ENCODE results near the gene PALM2AKAP2.

The PALM2AKAP2 gene

DNA sequence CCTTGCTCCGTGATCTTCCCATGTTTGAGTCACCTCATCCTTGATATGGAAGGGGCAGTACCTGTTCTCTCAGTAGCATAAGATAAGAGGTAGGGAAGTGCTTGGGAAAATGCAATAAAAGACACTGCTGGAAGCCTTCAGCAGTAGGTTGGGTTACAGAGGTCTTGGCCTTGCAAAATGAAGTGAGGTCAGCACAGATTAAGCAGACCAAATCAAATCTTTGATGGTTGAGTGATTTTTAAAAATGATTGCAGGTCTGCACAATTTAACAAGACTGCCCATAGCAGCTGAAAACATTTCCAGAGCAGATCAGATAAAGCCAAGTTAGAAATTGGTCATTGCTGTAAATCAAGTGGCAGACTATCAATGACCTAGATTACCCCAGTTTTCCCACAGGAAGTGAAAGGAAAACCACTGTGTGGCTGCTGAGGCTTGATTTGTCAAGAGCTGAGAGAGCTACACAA, 32.9 kb downstream of the PALM2AKAP2 start:
- H3K27me3 ChIP-seq (ENCODE audit: control insufficient read depth in 1 of 2, insufficient read depth in 1 of 2, low read length in 2 of 2) = no peaks in the 10 kb centered on the region
- H4K91ac ChIP-seq (ENCODE audit: low read length) = no peak overlapping the region
- H3K9ac ChIP-seq (ENCODE audit: low read length) = no peak overlapping the region
- H3K27ac ChIP-seq (ENCODE audit: low read length, poor library complexity, severe bottlenecking) = peak overlapping the region; percentile 31
- no peak overlapping the region for H2BK120ac ChIP-seq (ENCODE audit: low read depth, low read length)
- H3K4ac ChIP-seq (ENCODE audit: low read depth in 1 of 2, low read length in 2 of 2) = no peak overlapping the region
- H3K4me1 ChIP-seq (ENCODE audit: control insufficient read depth, insufficient read depth, low read depth, low read length) = peaks cover 12% of the 10 kb centered on the region
- 94% methylated on average over 1 of the region's 1 CpG for WGBS
- no peak overlapping the region for H2BK5ac ChIP-seq (ENCODE audit: low read depth, low read length, poor library complexity, severe bottlenecking)
- peak; percentile 46 for DNase-seq
- no peak overlapping the region for H3K18ac ChIP-seq (ENCODE audit: low read depth in 1 of 2, low read length in 2 of 2)
- peaks cover 25% of the 10 kb centered on the region for H3K79me1 ChIP-seq (replicated peaks; ENCODE audit: low read length, poor library complexity, severe bottlenecking)
- no peak overlapping the region for H3K23ac ChIP-seq (ENCODE audit: low read length in 2 of 2)
- H3K36me3 ChIP-seq (ENCODE audit: control insufficient read depth in 1 of 2, insufficient read depth in 2 of 2, low read depth in 1 of 2, low read length in 2 of 2) = peaks cover 0 to 5% of the 10 kb centered on the region in 2 experiments
- no peak overlapping the region for H2BK15ac ChIP-seq (ENCODE audit: low read depth, poor library complexity, severe bottlenecking)
- H4K8ac ChIP-seq (ENCODE audit: low read length) = no peak overlapping the region
- H3K4me2 ChIP-seq (ENCODE audit: low read length, poor library complexity, severe bottlenecking) = no peak overlapping the region
- H2AFZ ChIP-seq (ENCODE audit: low read depth, low read length) = no peak overlapping the region
- H3K14ac ChIP-seq (ENCODE audit: low read length in 2 of 2) = no peak overlapping the region
- H2AK5ac ChIP-seq (ENCODE audit: low read length, severe bottlenecking) = no peak overlapping the region
- no peak overlapping the region for H2BK12ac ChIP-seq (ENCODE audit: low read length in 2 of 2)
- no peaks in the 10 kb centered on the region for H3K9me3 ChIP-seq (ENCODE audit: control insufficient read depth, low read length)
- H3K4me3 ChIP-seq (ENCODE audit: insufficient read depth in 1 of 2, low read depth in 1 of 2, low read length in 2 of 2) = no peak overlapping the region

DNA sequence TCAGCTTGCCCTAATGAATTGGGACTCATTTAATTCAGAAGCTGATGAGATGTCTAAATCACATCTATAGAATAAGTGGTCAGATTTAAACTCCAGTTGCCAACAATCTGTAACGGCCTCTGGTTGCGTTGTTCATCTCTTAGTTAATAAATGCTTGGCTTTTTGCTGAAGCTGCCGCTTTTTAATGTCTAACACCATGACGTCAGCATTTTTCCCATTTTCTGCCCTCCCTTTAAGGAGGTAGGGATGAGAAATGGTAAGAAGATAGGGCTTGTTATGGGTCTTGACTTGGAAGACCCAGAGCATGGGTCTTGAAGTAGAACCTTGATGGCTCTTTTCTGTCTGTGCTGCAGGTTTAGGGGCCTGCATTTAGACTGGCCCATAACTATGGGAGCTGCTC, 33.3 kb downstream of the PALM2AKAP2 start:
- peak overlapping the region; percentile 31 for H3K27ac ChIP-seq (ENCODE audit: low read length, poor library complexity, severe bottlenecking)
- peaks cover 25% of the 10 kb centered on the region for H3K79me1 ChIP-seq (replicated peaks; ENCODE audit: low read length, poor library complexity, severe bottlenecking)
- H3K4me1 ChIP-seq (ENCODE audit: control insufficient read depth, insufficient read depth, low read depth, low read length) = peaks cover 12% of the 10 kb centered on the region
- no peak overlapping the region for H3K14ac ChIP-seq (ENCODE audit: low read length in 2 of 2)
- peak overlapping the region in 1 of 2 experiments; percentile 30 for H2BK12ac ChIP-seq (ENCODE audit: low read length in 2 of 2)
- no peak overlapping the region for H4K91ac ChIP-seq (ENCODE audit: low read length)
- no peak overlapping the region for H2AFZ ChIP-seq (ENCODE audit: low read depth, low read length)
- no peak overlapping the region for H2BK120ac ChIP-seq (ENCODE audit: low read depth, low read length)
- WGBS = 71% methylated on average over 4 of the region's 4 CpGs
- no peak overlapping the region for H3K4me3 ChIP-seq (ENCODE audit: insufficient read depth in 1 of 2, low read depth in 1 of 2, low read length in 2 of 2)
- H4K8ac ChIP-seq (ENCODE audit: low read length) = no peak overlapping the region
- H3K4ac ChIP-seq (ENCODE audit: low read depth in 1 of 2, low read length in 2 of 2) = no peak overlapping the region
- H3K23ac ChIP-seq (ENCODE audit: low read length in 2 of 2) = no peak overlapping the region
- no peak overlapping the region for H3K9ac ChIP-seq (ENCODE audit: low read length)
- no peaks in the 10 kb centered on the region for H3K9me3 ChIP-seq (ENCODE audit: control insufficient read depth, low read length)
- H3K27me3 ChIP-seq (ENCODE audit: control insufficient read depth in 1 of 2, insufficient read depth in 1 of 2, low read length in 2 of 2) = no peaks in the 10 kb centered on the region
- no peak overlapping the region for H3K18ac ChIP-seq (ENCODE audit: low read depth in 1 of 2, low read length in 2 of 2)
- peak overlapping the region; percentile 11 for H2AK5ac ChIP-seq (ENCODE audit: low read length, severe bottlenecking)
- no peak overlapping the region for H3K4me2 ChIP-seq (ENCODE audit: low read length, poor library complexity, severe bottlenecking)
- peaks cover 0 to 5% of the 10 kb centered on the region in 2 experiments for H3K36me3 ChIP-seq (ENCODE audit: control insufficient read depth in 1 of 2, insufficient read depth in 2 of 2, low read depth in 1 of 2, low read length in 2 of 2)
- no peak for DNase-seq
- H2BK15ac ChIP-seq (ENCODE audit: low read depth, poor library complexity, severe bottlenecking) = no peak overlapping the region
- no peak overlapping the region for H2BK5ac ChIP-seq (ENCODE audit: low read depth, low read length, poor library complexity, severe bottlenecking)

DNA sequence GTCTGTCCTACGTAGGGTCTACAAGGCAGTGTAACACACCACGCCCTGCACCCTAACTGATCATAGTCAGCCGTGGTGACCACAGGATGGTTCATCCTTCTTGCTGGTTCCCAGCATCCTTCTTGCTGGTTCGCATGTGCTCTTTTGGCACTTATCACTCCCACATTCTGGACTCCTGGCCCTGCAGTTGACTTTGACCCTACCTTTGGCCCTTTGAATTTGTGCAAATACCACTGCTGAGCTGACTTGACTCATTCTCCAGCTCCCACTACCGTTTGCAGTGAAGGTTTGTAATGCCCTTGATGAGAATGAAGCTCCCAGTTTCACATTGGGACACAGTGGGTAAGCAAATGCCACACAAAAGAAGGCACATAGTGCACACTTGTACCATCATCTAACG, 33.8 kb downstream of the PALM2AKAP2 start:
- H3K4me1 ChIP-seq (ENCODE audit: control insufficient read depth, insufficient read depth, low read depth, low read length) = peaks cover 12% of the 10 kb centered on the region
- no peak overlapping the region for H2BK120ac ChIP-seq (ENCODE audit: low read depth, low read length)
- no peaks in the 10 kb centered on the region for H3K27me3 ChIP-seq (ENCODE audit: control insufficient read depth in 1 of 2, insufficient read depth in 1 of 2, low read length in 2 of 2)
- 88% methylated on average over 6 of the region's 6 CpGs for WGBS
- H4K91ac ChIP-seq (ENCODE audit: low read length) = peak overlapping the region; percentile 70
- H3K23ac ChIP-seq (ENCODE audit: low read length in 2 of 2) = no peak overlapping the region
- H3K79me1 ChIP-seq (replicated peaks; ENCODE audit: low read length, poor library complexity, severe bottlenecking) = peaks cover 21% of the 10 kb centered on the region
- H3K14ac ChIP-seq (ENCODE audit: low read length in 2 of 2) = no peak overlapping the region
- H2BK5ac ChIP-seq (ENCODE audit: low read depth, low read length, poor library complexity, severe bottlenecking) = no peak overlapping the region
- H4K8ac ChIP-seq (ENCODE audit: low read length) = peak overlapping the region; percentile 19
- H3K27ac ChIP-seq (ENCODE audit: low read length, poor library complexity, severe bottlenecking) = no peak overlapping the region
- peak overlapping the region; percentile 11 for H2AK5ac ChIP-seq (ENCODE audit: low read length, severe bottlenecking)
- no peak overlapping the region for H3K18ac ChIP-seq (ENCODE audit: low read depth in 1 of 2, low read length in 2 of 2)
- no peak overlapping the region for H2BK12ac ChIP-seq (ENCODE audit: low read length in 2 of 2)
- H2AFZ ChIP-seq (ENCODE audit: low read depth, low read length) = no peak overlapping the region
- no peak overlapping the region for H2BK15ac ChIP-seq (ENCODE audit: low read depth, poor library complexity, severe bottlenecking)
- H3K4ac ChIP-seq (ENCODE audit: low read depth in 1 of 2, low read length in 2 of 2) = peak overlapping the region in 1 of 2 experiments; percentile 24
- H3K36me3 ChIP-seq (ENCODE audit: control insufficient read depth in 1 of 2, insufficient read depth in 2 of 2, low read depth in 1 of 2, low read length in 2 of 2) = peaks cover 0 to 5% of the 10 kb centered on the region in 2 experiments
- no peak overlapping the region for H3K9ac ChIP-seq (ENCODE audit: low read length)
- H3K9me3 ChIP-seq (ENCODE audit: control insufficient read depth, low read length) = no peaks in the 10 kb centered on the region
- no peak overlapping the region for H3K4me2 ChIP-seq (ENCODE audit: low read length, poor library complexity, severe bottlenecking)
- no peak for DNase-seq
- H3K4me3 ChIP-seq (ENCODE audit: insufficient read depth in 1 of 2, low read depth in 1 of 2, low read length in 2 of 2) = no peak overlapping the region

DNA sequence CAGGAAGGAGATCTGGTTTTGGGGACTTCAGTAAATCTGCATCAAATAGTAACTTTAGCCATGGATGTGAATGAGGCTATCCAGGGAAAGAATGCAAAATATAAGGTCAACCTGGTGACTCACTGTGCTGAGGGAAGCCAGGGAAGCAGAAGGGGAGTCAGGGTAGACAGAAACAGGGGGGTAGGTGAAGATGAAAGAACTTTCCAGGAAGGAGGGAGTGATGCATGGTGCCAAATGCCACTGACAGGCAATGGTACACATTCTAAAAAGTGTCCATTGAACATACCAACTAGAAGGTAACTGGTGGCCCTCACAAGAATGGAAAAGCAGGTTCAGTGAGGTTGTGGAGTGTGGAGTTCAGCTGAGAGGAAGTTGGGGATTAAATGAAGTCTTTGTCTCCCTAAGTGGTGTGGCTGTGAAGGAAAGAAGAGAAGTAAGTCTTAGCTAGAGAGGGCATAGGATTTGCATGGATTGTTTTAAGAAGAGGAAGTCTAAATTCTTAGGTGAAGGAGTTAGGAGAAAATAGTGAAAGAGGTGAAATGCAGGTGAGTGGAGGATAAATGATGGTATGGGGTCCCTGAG, 35.5 kb downstream of the PALM2AKAP2 start:
- peak; percentile 62 for DNase-seq
- Histone ChIP-seq H3K9ac (ENCODE audit: low read length) (peak overlapping the region; percentile 55), H2AFZ (ENCODE audit: low read depth, low read length) (no peak overlapping the region), H3K4me3 (ENCODE audit: insufficient read depth in 1 of 2, low read depth in 1 of 2, low read length in 2 of 2) (no peak overlapping the region), H3K36me3 (ENCODE audit: control insufficient read depth in 1 of 2, insufficient read depth in 2 of 2, low read depth in 1 of 2, low read length in 2 of 2) (peaks cover 0 to 5% of the 10 kb centered on the region in 2 experiments), H3K9me3 (ENCODE audit: control insufficient read depth, low read length) (no peaks in the 10 kb centered on the region), H4K91ac (ENCODE audit: low read length) (no peak overlapping the region), H2BK12ac (ENCODE audit: low read length in 2 of 2) (peak overlapping the region in 1 of 2 experiments; percentile 49), H2AK5ac (ENCODE audit: low read length, severe bottlenecking) (peak overlapping the region; percentile 55), H3K4me1 (ENCODE audit: control insufficient read depth, insufficient read depth, low read depth, low read length) (peaks cover 12% of the 10 kb centered on the region), H4K8ac (ENCODE audit: low read length) (no peak overlapping the region), H3K14ac (ENCODE audit: low read length in 2 of 2) (no peak overlapping the region), H3K79me1 (replicated peaks; ENCODE audit: low read length, poor library complexity, severe bottlenecking) (peaks cover 15% of the 10 kb centered on the region), H2BK5ac (ENCODE audit: low read depth, low read length, poor library complexity, severe bottlenecking) (no peak overlapping the region), H2BK120ac (ENCODE audit: low read depth, low read length) (no peak overlapping the region), H3K27me3 (ENCODE audit: control insufficient read depth in 1 of 2, insufficient read depth in 1 of 2, low read length in 2 of 2) (no peaks in the 10 kb centered on the region), H3K27ac (ENCODE audit: low read length, poor library complexity, severe bottlenecking) (no peak overlapping the region), H3K4me2 (ENCODE audit: low read length, poor library complexity, severe bottlenecking) (no peak overlapping the region), H3K18ac (ENCODE audit: low read depth in 1 of 2, low read length in 2 of 2) (no peak overlapping the region), H3K23ac (ENCODE audit: low read length in 2 of 2) (no peak overlapping the region), H3K4ac (ENCODE audit: low read depth in 1 of 2, low read length in 2 of 2) (no peak overlapping the region), H2BK15ac (ENCODE audit: low read depth, poor library complexity, severe bottlenecking) (no peak overlapping the region)

Data from mesenchymal stem cell (in vitro differentiated cells and primary cell).